Caco-2 (cell line): Measurements from ENCODE around the gene TRDN. TPM values are rescaled to one million over a fixed set of nuclear protein-coding genes. Genes with fewer than 3 reads are reported as not detected.

Experiments
- BruUV-seq: library from RNA; stranded (reverse); fragments of 400-500 nt; replicated peaks from 2 replicates; lab custom pipeline; 2021; lab: Mats Ljungman, UMichigan
- CTCF ChIA-PET: fragments of 300-600 bp; sonication (Branson Sonifier 250); formaldehyde crosslinking; loops from one replicate; lab custom pipeline; 2022; ENCODE audit warnings: antibody characterized with exemption; lab: Charles Lee
- POLR2A ChIA-PET: fragments of 300-600 bp; sonication (Branson Sonifier 250); formaldehyde crosslinking; loops from one replicate; lab custom pipeline; 2022; ENCODE audit warnings: antibody characterized with exemption; lab: Charles Lee
- DNase-seq, 2 experiments: peaks; one replicate each; pipeline versions ENCODE4 v3.0.0 to v3.0.0-alpha.2; 2020 to 2022
- H3K27me3 ChIP-seq: replicated peaks from 2 replicates; pipeline ENCODE4 v1.6.0; 2011; ENCODE audit warnings: low read length; ENCODE audit not compliant: control insufficient read depth, insufficient read depth
- H3K36me3 ChIP-seq: 2 replicates; pipeline ENCODE4 v1.5.1; 2011; ENCODE audit warnings: low read length; ENCODE audit not compliant: control insufficient read depth, insufficient read depth
- H3K4me1 ChIP-seq: fragments of 250-450 bp; sonication (Bioruptor Pico); 2 replicates; pipeline ENCODE4 v1.5.1; 2020; ENCODE audit warnings: mild to moderate bottlenecking
- H3K4me3 ChIP-seq: 2 replicates; pipeline ENCODE4 v1.5.1; 2011; ENCODE audit warnings: low read depth, mild to moderate bottlenecking, control low read depth, low read length
- H3K9me3 ChIP-seq: fragments of 250-450 bp; sonication (Bioruptor Pico); 2 replicates; pipeline ENCODE4 v1.5.1; 2020; ENCODE audit warnings: mild to moderate bottlenecking, moderate library complexity
- H3K27ac Mint-ChIP-seq: one replicate; pipeline ENCODE4 v1.8.0; 2022; ENCODE audit warnings: mixed read lengths; ENCODE audit not compliant: unreplicated experiment
- H3K27me3 Mint-ChIP-seq: one replicate; pipeline ENCODE4 v1.8.0; 2022; ENCODE audit warnings: mixed read lengths; ENCODE audit not compliant: insufficient read depth, unreplicated experiment
- H3K36me3 Mint-ChIP-seq: one replicate; pipeline ENCODE4 v1.8.0; 2022; ENCODE audit warnings: mild to moderate bottlenecking, mixed read lengths; ENCODE audit not compliant: insufficient read depth, unreplicated experiment
- H3K4me1 Mint-ChIP-seq: one replicate; pipeline ENCODE4 v1.8.0; 2022; ENCODE audit warnings: low read depth, mixed read lengths; ENCODE audit not compliant: unreplicated experiment
- H3K4me3 Mint-ChIP-seq: one replicate; pipeline ENCODE4 v1.8.0; 2022; ENCODE audit warnings: mild to moderate bottlenecking, moderate library complexity, mixed read lengths; ENCODE audit not compliant: unreplicated experiment
- H3K9me3 Mint-ChIP-seq: one replicate; pipeline ENCODE4 v1.8.0; 2022; ENCODE audit warnings: mixed read lengths; ENCODE audit not compliant: unreplicated experiment
- intact Hi-C: fragments of 100-400 bp; cut with micrococcal nuclease; formaldehyde crosslinking; loops from one replicate; pipeline ENCODE4 v1.10.0; 2022; ENCODE audit not compliant: unreplicated experiment
- total RNA-seq: library from RNA; stranded (reverse); gene quantifications from 2 replicates; pipeline ENCODE4 v1.2.3, GENCODE V29; 2022
- TF ChIP-seq, protein P1 (sequence below), 2 experiments: fragments of 200-600 bp in 1 of 2; IDR thresholded peaks; 1 replicate in 1 of 2; 2 replicates in 1 of 2; pipeline versions ENCODE4 v1.5.1 to v1.8.0; 2011 to 2022; ENCODE audit warnings: antibody characterized with exemption in 1 of 2, control low read depth in 1 of 2, inconsistent platforms in 1 of 2, low read depth in 1 of 2, low read length in 1 of 2, mild to moderate bottlenecking in 1 of 2, moderate library complexity in 1 of 2; ENCODE audit not compliant: insufficient read depth in 1 of 2, severe bottlenecking in 1 of 2, unreplicated experiment in 1 of 2

TRDN gene
- total RNA-seq, 1 experiment from 2014 or later: not detected

- Histone ChIP-seq H3K4me1 (no peaks in the 10 kb centered on the region), H3K27me3 (no peaks in the 10 kb centered on the region), H3K4me3 (no peak overlapping the region), H3K9me3 (no peaks in the 10 kb centered on the region), H3K36me3 (no peaks in the 10 kb centered on the region)
- CTCF ChIA-PET: no interaction called here
- Mint-ChIP-seq H3K36me3 (no peaks in the 10 kb centered on the region), H3K4me1 (no peaks in the 10 kb centered on the region), H3K27ac (no peak overlapping the region), H3K9me3 (peaks cover 11% of the 10 kb centered on the region), H3K27me3 (no peaks in the 10 kb centered on the region), H3K4me3 (no peak overlapping the region)
- TF ChIP-seq, protein P1, sequence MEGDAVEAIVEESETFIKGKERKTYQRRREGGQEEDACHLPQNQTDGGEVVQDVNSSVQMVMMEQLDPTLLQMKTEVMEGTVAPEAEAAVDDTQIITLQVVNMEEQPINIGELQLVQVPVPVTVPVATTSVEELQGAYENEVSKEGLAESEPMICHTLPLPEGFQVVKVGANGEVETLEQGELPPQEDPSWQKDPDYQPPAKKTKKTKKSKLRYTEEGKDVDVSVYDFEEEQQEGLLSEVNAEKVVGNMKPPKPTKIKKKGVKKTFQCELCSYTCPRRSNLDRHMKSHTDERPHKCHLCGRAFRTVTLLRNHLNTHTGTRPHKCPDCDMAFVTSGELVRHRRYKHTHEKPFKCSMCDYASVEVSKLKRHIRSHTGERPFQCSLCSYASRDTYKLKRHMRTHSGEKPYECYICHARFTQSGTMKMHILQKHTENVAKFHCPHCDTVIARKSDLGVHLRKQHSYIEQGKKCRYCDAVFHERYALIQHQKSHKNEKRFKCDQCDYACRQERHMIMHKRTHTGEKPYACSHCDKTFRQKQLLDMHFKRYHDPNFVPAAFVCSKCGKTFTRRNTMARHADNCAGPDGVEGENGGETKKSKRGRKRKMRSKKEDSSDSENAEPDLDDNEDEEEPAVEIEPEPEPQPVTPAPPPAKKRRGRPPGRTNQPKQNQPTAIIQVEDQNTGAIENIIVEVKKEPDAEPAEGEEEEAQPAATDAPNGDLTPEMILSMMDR (IDR thresholded peaks at IDR 0.05; ENCODE audit: insufficient read depth in 1 of 2, low read depth in 1 of 2, low read length in 1 of 2, severe bottlenecking in 1 of 2, unreplicated experiment in 1 of 2): no peak
- intact Hi-C loops: no loop called here
- BruUV-seq: no TSS peak
- POLR2A ChIA-PET: no interaction called here
- DNase-seq: no peak
Measured at GRCh38 chr6:123203928-123204327, 432.8 kb downstream of the TRDN start.

DNA sequence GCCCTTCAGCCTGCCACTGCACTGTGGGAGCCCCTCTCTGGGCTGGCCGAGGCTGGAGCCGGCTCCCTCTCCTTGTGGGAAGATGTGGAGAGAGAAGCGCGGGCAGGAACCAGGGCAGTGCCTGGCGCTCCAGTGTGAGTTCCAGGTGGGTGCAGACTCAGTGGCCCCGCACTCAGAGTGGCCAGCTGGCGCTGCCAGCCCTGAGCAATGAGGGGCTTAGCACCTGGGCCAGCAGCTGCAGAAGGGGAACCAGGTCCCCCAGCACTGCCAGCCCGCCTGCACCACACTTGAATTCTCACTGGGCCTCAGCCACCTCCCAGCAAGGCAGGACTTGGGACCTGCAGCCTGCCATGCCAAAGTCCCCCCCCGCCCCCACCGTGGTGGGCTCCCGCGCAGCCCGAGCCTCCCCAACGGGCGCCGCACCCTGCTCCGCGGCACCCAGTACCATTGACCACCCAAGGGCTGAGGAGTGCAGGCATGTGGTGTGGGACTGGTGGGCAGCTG, 434.8 kb downstream of the TRDN start:
- DNase-seq: no peak
- no peak overlapping the region for H3K4me3 ChIP-seq
- Mint-ChIP-seq H3K27ac (no peak overlapping the region), H3K4me1 (no peaks in the 10 kb centered on the region), H3K27me3 (no peaks in the 10 kb centered on the region), H3K9me3 (peaks cover 11% of the 10 kb centered on the region), H3K36me3 (no peaks in the 10 kb centered on the region), H3K4me3 (no peak overlapping the region)
- CTCF ChIA-PET: no interaction called here
- POLR2A ChIA-PET: no interaction called here
- H3K4me1 ChIP-seq: no peaks in the 10 kb centered on the region
- no peaks in the 10 kb centered on the region for H3K27me3 ChIP-seq
- H3K9me3 ChIP-seq: no peaks in the 10 kb centered on the region
- no peaks in the 10 kb centered on the region for H3K36me3 ChIP-seq
- intact Hi-C loops: no loop called here
- TF ChIP-seq, protein P1 (IDR thresholded peaks at IDR 0.05; ENCODE audit: insufficient read depth in 1 of 2, low read depth in 1 of 2, low read length in 1 of 2, severe bottlenecking in 1 of 2, unreplicated experiment in 1 of 2): no peak
- BruUV-seq: no TSS peak

DNA sequence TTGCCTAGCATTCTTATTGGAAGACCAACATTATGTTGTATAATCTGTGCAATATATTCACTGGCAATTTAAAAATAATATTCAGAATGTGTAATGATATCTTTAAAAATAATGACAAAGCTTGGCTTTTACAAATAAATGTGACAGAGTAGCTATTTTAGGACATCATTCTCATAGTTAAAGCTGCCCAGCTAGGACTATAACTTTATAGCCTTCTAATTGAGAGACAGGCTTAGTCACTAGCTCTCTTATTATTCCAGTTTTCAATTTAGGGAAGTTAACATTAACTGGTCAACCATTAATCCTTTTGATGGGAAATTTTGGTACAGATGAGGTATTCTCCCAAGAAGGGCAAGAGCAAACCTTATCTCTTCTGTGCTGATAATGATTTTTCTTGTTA, 443.5 kb downstream of the TRDN start:
- no peaks in the 10 kb centered on the region for H3K36me3 Mint-ChIP-seq
- H3K27ac Mint-ChIP-seq: no peak overlapping the region
- intact Hi-C loops: no loop called here
- H3K27me3 Mint-ChIP-seq: peaks cover 5% of the 10 kb centered on the region
- no TSS peak for BruUV-seq
- Histone ChIP-seq H3K4me3 (no peak overlapping the region), H3K27me3 (no peaks in the 10 kb centered on the region), H3K4me1 (no peaks in the 10 kb centered on the region), H3K9me3 (no peaks in the 10 kb centered on the region), H3K36me3 (no peaks in the 10 kb centered on the region)
- TF ChIP-seq, protein P1 (IDR thresholded peaks at IDR 0.05; ENCODE audit: insufficient read depth in 1 of 2, low read depth in 1 of 2, low read length in 1 of 2, severe bottlenecking in 1 of 2, unreplicated experiment in 1 of 2): no peak
- no peaks in the 10 kb centered on the region for H3K9me3 Mint-ChIP-seq
- H3K4me1 Mint-ChIP-seq: no peaks in the 10 kb centered on the region
- ChIA-PET POLR2A (no interaction called here), CTCF (no interaction called here)
- no peak overlapping the region for H3K4me3 Mint-ChIP-seq
- DNase-seq: no peak
